Embryonic facial prominence (tissue), 1 donor: ENCODE results near the gene NOL4L.

Experiments
- DNase-seq: peaks from one replicate; pipeline ENCODE4 v3.0.0-alpha.2; 2016; ENCODE audit errors: extremely low spot score

Gene NOL4L

GRCh38 chr20:32526125-32526524 lies 59.0 kb downstream of the NOL4L start:
- no peak for DNase-seq

- no peak for DNase-seq
These were observed 60.2 kb downstream of the NOL4L start for GRCh38 chr20:32524829-32525501.

GRCh38 chr20:32523613-32524213 lies 61.4 kb downstream of the NOL4L start:
- no peak for DNase-seq

GRCh38 chr20:32522776-32523612 lies 62.1 kb downstream of the NOL4L start:
- DNase-seq: no peak

- DNase-seq: no peak
These were observed 62.7 kb downstream of the NOL4L start for GRCh38 chr20:32522526-32522775.

- peak; percentile 50 for DNase-seq
These were observed 63.2 kb downstream of the NOL4L start for GRCh38 chr20:32521780-32522525.

- no peak for DNase-seq
These were observed 64.3 kb downstream of the NOL4L start for GRCh38 chr20:32520927-32521203.

GRCh38 chr20:32519381-32519730 lies 65.8 kb downstream of the NOL4L start:
- no peak for DNase-seq

GRCh38 chr20:32518593-32519380 lies 66.3 kb downstream of the NOL4L start:
- no peak for DNase-seq

- no peak for DNase-seq
These were observed 67.1 kb downstream of the NOL4L start for GRCh38 chr20:32517914-32518592.

GRCh38 chr20:32517518-32517873 lies 67.6 kb downstream of the NOL4L start:
- DNase-seq: no peak

GRCh38 chr20:32516583-32517517 lies 68.3 kb downstream of the NOL4L start:
- no peak for DNase-seq

- DNase-seq: no peak
These were observed 69.5 kb downstream of the NOL4L start for GRCh38 chr20:32515631-32516101.

- no peak for DNase-seq
These were observed 70.4 kb downstream of the NOL4L start for GRCh38 chr20:32514760-32515159.

GRCh38 chr20:32513031-32513866 lies 71.9 kb downstream of the NOL4L start:
- no peak for DNase-seq

- no peak for DNase-seq
These were observed 73.1 kb downstream of the NOL4L start for GRCh38 chr20:32512047-32512385.

GRCh38 chr20:32511358-32512046 lies 73.6 kb downstream of the NOL4L start:
- no peak for DNase-seq

GRCh38 chr20:32510601-32511357 lies 74.4 kb downstream of the NOL4L start:
- no peak for DNase-seq
